ENCODE data around the gene SLC12A7. TPM values are rescaled to one million over a fixed set of nuclear protein-coding genes. Genes with fewer than 3 reads are reported as not detected.
"Not testable (repeated sequence)": the region's sequence is repeated elsewhere in the genome, so short reads cannot be mapped to it uniquely, and the experiment has no call there.

SLC12A7 gene
- total RNA-seq, 2 experiments from 2014 or later: 12.6 to 13.6 TPM

DNA sequence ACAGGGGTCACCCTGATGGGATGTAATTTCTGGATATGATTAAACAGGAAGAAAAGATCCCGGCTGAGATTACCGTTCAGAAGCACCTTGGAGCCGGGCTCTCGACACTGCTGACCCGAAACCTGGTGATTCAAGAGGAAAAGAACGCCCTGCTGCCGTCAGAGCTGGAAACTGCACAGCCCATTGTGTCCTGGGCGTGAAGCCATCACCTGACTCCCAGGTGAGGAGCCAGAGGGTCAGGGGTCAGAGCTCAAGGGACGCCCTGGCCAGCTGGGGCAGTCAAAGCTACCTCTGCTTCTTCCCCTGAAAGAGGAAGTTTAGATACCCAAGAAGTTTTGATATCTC lies 17.8 kb upstream of the SLC12A7 start:
- Mint-ChIP-seq H3K27ac (no peak overlapping the region), H3K4me3 (no peak overlapping the region), H3K4me1 (ENCODE audit: low read depth) (no peaks in the 10 kb centered on the region), H3K36me3 (ENCODE audit: low read depth) (no peaks in the 10 kb centered on the region), H3K27me3 (ENCODE audit: low read depth) (no peaks in the 10 kb centered on the region), H3K9me3 (no peaks in the 10 kb centered on the region)
- intact Hi-C loops (cut with micrococcal nuclease): no loop called here
- no peak for DNase-seq
- CTCF ChIA-PET: no interaction called here

DNA sequence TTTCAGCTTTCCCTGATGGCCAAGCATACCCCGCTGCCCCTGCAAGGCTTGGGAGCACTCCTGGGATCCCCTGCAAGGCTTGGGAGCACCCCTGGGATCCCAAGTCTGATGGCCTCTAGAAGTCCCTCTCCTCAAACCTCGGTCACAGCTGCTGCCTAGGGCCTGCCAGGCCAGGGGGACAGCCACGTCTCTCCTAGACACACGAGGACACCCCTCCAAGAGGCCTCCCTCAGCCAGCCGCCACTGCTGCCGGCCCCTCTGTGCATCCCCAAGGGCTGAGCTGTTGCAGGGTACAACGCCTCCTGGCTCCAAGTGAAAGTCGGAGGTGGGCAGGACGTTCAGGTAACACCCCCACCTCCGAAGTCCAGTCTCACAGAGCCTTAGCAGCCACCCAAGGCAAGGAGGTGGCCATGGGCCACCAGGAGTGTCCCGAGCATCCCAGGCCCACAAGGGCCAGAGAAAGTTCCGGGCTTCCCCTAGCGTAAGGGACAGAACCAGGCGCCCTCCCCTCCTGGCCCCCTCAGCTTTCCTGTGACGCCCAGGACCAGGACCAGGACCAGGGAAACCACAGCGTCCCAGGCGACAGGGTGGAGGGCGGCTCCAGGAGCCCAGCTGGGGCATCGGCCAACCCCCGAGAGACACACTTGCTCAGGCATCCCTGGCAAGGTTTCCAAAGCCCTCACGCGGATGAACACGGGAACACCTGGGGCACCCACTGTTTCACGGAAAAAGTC lies 17.3 kb upstream of the SLC12A7 start:
- H3K4me1 Mint-ChIP-seq (ENCODE audit: low read depth): no peaks in the 10 kb centered on the region
- no peaks in the 10 kb centered on the region for H3K36me3 Mint-ChIP-seq (ENCODE audit: low read depth)
- H3K9me3 Mint-ChIP-seq: no peaks in the 10 kb centered on the region
- H3K27me3 Mint-ChIP-seq (ENCODE audit: low read depth): no peaks in the 10 kb centered on the region
- intact Hi-C loops (cut with micrococcal nuclease): no loop called here
- CTCF ChIA-PET: no interaction called here
- no peak for DNase-seq
- no peak overlapping the region for H3K27ac Mint-ChIP-seq
- H3K4me3 Mint-ChIP-seq: no peak overlapping the region

GRCh38 chr5:1127959-1128785 lies 16.3 kb upstream of the SLC12A7 start:
- Mint-ChIP-seq H3K36me3 (ENCODE audit: low read depth) (no peaks in the 10 kb centered on the region), H3K4me1 (ENCODE audit: low read depth) (no peaks in the 10 kb centered on the region), H3K27ac (no peak overlapping the region), H3K9me3 (no peaks in the 10 kb centered on the region), H3K4me3 (no peak overlapping the region), H3K27me3 (ENCODE audit: low read depth) (no peaks in the 10 kb centered on the region)
- CTCF ChIA-PET: no interaction called here
- intact Hi-C loops (cut with micrococcal nuclease): no loop called here
- no peak for DNase-seq

- DNase-seq; H3K4me1 Mint-ChIP-seq (ENCODE audit: low read depth); H3K27me3 Mint-ChIP-seq (ENCODE audit: low read depth); H3K9me3 Mint-ChIP-seq; H3K27ac Mint-ChIP-seq; H3K4me3 Mint-ChIP-seq; H3K36me3 Mint-ChIP-seq (ENCODE audit: low read depth); intact Hi-C loops (cut with micrococcal nuclease): not testable (repeated sequence)
- CTCF ChIA-PET: interaction anchor here (0.6 to 0.8 kb wide), 3 partner anchors 108 to 353 kb away, joined by 3 to 4 read pairs (median 4); no protein-coding TSS in a partner anchor
Observed at GRCh38 chr5:1125695-1126094, 13.8 kb upstream of the SLC12A7 start.

DNA sequence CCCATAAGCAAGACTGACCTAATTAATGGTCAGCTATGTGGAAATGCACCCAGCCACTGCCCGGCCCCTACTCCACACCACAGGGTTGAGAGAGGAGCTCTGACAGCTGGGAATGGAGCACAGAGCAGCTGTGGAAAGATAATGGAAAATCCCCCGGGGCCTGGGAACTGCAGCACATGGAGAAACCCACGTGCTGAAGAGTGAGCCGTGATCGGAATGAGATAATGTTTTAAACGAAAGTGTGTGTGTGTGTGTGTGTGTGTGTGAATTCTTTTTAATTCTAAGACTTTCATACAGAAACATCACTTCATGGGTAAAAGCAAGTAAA lies 13.1 kb upstream of the SLC12A7 start:
- DNase-seq: no peak
- H3K4me3 Mint-ChIP-seq: no peak overlapping the region
- H3K27ac Mint-ChIP-seq: no peak overlapping the region
- no peaks in the 10 kb centered on the region for H3K4me1 Mint-ChIP-seq (ENCODE audit: low read depth)
- H3K36me3 Mint-ChIP-seq (ENCODE audit: low read depth): no peaks in the 10 kb centered on the region
- intact Hi-C loops (cut with micrococcal nuclease): no loop called here
- H3K27me3 Mint-ChIP-seq (ENCODE audit: low read depth): no peaks in the 10 kb centered on the region
- no peaks in the 10 kb centered on the region for H3K9me3 Mint-ChIP-seq
- CTCF ChIA-PET: interaction anchor here (1.9 kb wide), 1 partner anchor 12 kb away, joined by 6 read pairs; no protein-coding TSS in a partner anchor

GRCh38 chr5:1124205-1125029 lies 12.6 kb upstream of the SLC12A7 start:
- intact Hi-C loops (cut with micrococcal nuclease): no loop called here
- H3K9me3 Mint-ChIP-seq: no peaks in the 10 kb centered on the region
- DNase-seq: no peak
- H3K4me1 Mint-ChIP-seq (ENCODE audit: low read depth): no peaks in the 10 kb centered on the region
- no peak overlapping the region for H3K4me3 Mint-ChIP-seq
- no peaks in the 10 kb centered on the region for H3K27me3 Mint-ChIP-seq (ENCODE audit: low read depth)
- H3K36me3 Mint-ChIP-seq (ENCODE audit: low read depth): no peaks in the 10 kb centered on the region
- no peak overlapping the region for H3K27ac Mint-ChIP-seq
- CTCF ChIA-PET: interaction anchor here (1.9 kb wide), 1 partner anchor 11 kb away, joined by 6 read pairs; no protein-coding TSS in a partner anchor

DNA sequence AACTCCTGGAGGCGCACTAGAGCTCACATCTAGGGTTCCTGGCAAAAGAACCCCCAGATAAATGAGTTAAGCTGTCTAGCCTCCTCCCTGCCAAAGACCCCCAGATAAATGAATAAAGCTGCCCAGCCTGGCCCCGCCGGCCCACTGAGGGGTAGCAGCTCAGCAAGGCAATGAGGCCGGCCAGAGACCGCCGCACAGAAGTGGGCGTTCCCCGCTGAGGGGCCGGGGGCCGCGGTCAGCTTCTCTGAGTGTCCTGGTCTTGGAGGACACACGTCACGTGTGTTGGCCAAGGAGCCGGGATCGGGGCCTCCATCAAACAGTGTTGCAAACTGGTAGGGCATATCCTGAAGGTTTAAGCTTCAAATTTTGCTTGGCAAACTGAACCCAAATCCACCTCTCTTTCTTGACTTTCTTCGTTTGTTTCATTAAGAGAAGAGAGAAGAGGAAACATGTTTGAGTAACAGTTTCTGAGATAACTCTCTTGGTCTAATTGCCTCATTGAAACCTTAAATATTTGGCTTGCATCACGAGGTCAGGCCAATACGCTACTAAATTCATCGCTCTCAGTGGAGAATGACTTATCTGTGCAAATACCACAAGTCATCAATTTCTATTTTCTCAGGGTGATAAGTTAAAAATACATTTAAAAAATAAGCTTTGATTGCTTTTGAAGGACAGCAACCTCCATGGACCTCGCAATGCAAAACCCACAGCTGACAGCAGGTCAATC lies 11.7 kb upstream of the SLC12A7 start:
- no peak overlapping the region for H3K27ac Mint-ChIP-seq
- H3K4me1 Mint-ChIP-seq (ENCODE audit: low read depth): no peaks in the 10 kb centered on the region
- H3K36me3 Mint-ChIP-seq (ENCODE audit: low read depth): no peaks in the 10 kb centered on the region
- H3K9me3 Mint-ChIP-seq: no peaks in the 10 kb centered on the region
- DNase-seq: no peak
- no peaks in the 10 kb centered on the region for H3K27me3 Mint-ChIP-seq (ENCODE audit: low read depth)
- CTCF ChIA-PET: interaction anchor here (0.7 to 1.9 kb wide), 2 partner anchors 10 to 15 kb away, joined by 3 to 6 read pairs; no protein-coding TSS in a partner anchor
- intact Hi-C loops (cut with micrococcal nuclease): no loop called here
- no peak overlapping the region for H3K4me3 Mint-ChIP-seq

DNA sequence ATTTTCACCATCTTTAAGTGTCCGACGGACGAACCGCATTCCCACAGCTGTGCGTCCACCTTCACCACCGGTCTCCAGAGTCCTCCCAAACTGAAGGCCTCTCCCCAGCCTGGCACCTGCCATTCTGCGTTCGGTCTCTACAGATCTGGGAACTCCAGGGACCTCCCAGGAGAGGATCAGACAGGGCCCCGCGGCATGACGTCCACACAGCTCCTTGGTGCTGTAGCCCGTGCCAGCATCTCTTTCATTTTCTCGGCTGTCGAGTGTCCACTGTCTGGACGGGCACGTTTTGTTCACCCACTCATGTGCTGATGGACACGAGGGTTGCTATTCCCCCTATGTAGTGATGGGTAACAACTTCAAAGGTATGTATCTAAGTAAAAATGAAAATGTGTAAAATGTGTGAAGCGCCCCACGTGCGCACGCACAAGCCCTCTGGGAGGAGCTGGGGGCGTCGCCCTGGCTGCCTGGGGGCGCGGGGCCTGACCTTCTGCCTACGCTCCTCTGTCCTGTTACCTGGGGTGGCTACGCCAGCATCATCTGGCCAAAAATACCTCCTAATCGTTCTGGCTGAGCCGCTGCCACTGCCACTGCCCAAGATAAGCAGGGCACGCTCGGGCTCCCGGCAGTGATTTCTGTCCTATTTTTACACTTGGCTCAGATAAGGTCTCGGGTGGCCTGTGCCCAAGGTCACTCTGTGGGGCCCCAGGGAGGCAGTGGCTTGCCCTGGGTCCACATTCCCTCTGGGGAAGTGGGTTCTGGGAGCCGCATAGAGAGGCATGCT lies 10.8 kb upstream of the SLC12A7 start:
- H3K36me3 Mint-ChIP-seq (ENCODE audit: low read depth): no peaks in the 10 kb centered on the region
- H3K9me3 Mint-ChIP-seq: no peaks in the 10 kb centered on the region
- H3K4me1 Mint-ChIP-seq (ENCODE audit: low read depth): peaks cover 2% of the 10 kb centered on the region
- H3K27me3 Mint-ChIP-seq (ENCODE audit: low read depth): no peaks in the 10 kb centered on the region
- no peak overlapping the region for H3K27ac Mint-ChIP-seq
- CTCF ChIA-PET: no interaction called here
- intact Hi-C loops (cut with micrococcal nuclease): no loop called here
- no peak for DNase-seq
- no peak overlapping the region for H3K4me3 Mint-ChIP-seq

DNA sequence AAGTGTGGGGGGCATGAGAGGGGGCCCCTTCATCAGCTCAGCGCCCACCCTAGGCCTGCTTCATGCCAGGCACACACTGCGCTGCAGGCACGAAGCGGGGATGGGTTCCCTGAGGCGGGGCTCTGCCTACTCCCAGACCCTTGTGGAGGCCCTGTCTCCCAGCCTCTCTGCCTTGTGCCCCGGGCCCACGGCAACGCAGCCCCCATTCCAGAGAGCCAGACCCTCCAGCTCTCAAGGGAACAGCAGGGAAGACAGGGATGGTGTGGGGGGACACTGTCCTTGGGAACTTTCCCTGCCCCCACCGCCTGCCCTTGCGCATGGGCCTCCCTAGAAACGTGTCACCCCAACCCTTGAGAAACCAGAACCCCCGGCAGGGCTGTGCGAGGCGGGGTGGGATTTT lies 10.0 kb upstream of the SLC12A7 start:
- Mint-ChIP-seq H3K9me3 (no peaks in the 10 kb centered on the region), H3K4me3 (no peak overlapping the region), H3K27ac (no peak overlapping the region), H3K36me3 (ENCODE audit: low read depth) (no peaks in the 10 kb centered on the region), H3K27me3 (ENCODE audit: low read depth) (no peaks in the 10 kb centered on the region), H3K4me1 (ENCODE audit: low read depth) (peaks cover 2% of the 10 kb centered on the region)
- CTCF ChIA-PET: no interaction called here
- no peak for DNase-seq
- intact Hi-C loops (cut with micrococcal nuclease): no loop called here

DNA sequence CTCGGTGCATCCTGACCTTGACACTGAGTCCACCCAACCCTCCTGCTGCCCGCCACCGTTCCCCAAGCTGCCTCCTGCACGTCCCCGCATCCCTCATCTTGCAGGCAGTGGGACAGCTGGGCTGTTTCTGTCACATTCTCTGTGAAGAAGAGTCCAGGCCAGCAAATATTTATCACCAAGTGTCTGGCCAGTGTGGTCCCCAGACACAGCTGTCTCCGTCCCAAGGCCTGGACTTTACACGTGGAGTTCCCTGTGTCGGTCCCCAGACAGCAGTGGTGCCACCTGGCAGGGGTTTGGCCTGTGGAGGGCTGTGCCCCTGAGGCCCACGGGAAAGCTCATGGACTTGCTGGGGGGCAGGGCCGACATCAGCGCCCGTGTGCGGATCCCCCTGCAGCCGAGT lies 9.2 kb upstream of the SLC12A7 start:
- H3K27me3 Mint-ChIP-seq (ENCODE audit: low read depth): no peaks in the 10 kb centered on the region
- H3K4me3 Mint-ChIP-seq: no peak overlapping the region
- H3K4me1 Mint-ChIP-seq (ENCODE audit: low read depth): peaks cover 2% of the 10 kb centered on the region
- DNase-seq: no peak
- H3K9me3 Mint-ChIP-seq: no peaks in the 10 kb centered on the region
- no peaks in the 10 kb centered on the region for H3K36me3 Mint-ChIP-seq (ENCODE audit: low read depth)
- intact Hi-C loops (cut with micrococcal nuclease): no loop called here
- CTCF ChIA-PET: no interaction called here
- H3K27ac Mint-ChIP-seq: no peak overlapping the region

DNA sequence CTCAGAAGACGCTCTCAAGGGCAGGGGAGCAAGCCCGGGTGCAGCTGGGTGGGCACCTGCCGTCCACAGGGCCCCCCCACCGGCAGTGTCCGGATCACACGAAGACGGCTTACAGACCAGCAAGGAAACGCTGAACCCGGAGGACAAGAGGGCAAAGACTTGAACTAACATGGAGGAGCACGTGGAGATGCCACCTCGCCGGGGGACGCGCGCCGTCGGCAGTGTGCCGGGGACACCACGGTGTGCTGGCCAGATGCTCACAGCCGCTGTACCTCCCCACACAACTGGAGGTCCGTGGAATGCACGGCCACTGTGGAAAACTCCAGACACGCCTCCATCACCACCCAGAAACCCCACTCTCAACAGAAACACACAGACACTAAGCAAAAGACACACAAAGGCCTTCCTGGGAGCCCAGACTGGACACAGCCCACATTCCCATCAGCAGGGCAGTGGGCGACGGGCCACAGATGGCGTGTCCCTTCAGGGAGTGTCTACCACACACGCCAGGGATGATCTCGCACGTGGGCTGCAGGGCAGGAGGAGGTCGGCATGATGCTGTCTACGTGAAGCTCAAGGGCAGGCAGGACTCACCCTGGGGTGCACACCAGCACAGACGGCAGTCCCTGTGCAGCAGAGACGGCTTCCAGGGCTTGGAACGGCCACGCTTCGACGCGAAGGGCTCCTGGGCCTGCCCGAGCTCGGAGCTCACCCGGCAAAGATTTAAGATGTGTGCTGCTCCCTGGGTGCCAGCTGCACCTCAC lies 8.6 kb upstream of the SLC12A7 start:
- DNase-seq: no peak
- Mint-ChIP-seq H3K27me3 (ENCODE audit: low read depth) (no peaks in the 10 kb centered on the region), H3K9me3 (no peaks in the 10 kb centered on the region), H3K4me3 (no peak overlapping the region), H3K4me1 (ENCODE audit: low read depth) (peaks cover 2% of the 10 kb centered on the region), H3K27ac (no peak overlapping the region), H3K36me3 (ENCODE audit: low read depth) (no peaks in the 10 kb centered on the region)
- CTCF ChIA-PET: no interaction called here
- intact Hi-C loops (cut with micrococcal nuclease): no loop called here
